Psoas muscle (tissue), 8 donors: ENCODE data around the gene FGF14. TPM values are rescaled to one million over a fixed set of nuclear protein-coding genes. Genes with fewer than 3 reads are reported as not detected.
A peak's percentile ranks its signal among the peaks of the same experiment; 100 is the strongest.

ENCODE experiments used
- ATAC-seq, 4 donors: fragments of 200-7000 bp; cut with Tn5 transposase; one replicate each; pipeline ENCODE4 v1.9.1; 2020; ENCODE audit warnings: moderate library complexity in 3 of 4, mild to moderate bottlenecking in 2 of 4
- DNase-seq, 2 donors: peaks; one replicate each; pipeline ENCODE4 v3.0.0-alpha.2; 2020
- H3K27ac ChIP-seq: fragments of 200-600 bp; one replicate; pipeline ENCODE4 v1.8.0; 2022
- H3K27me3 ChIP-seq, 3 donors: fragments of 200-600 bp in 1 of 3; one replicate each; pipeline versions ENCODE4 v1.6.1 to v1.8.0; 2013 to 2022; ENCODE audit warnings: low read length in 2 of 3, mild to moderate bottlenecking in 2 of 3, moderate library complexity in 1 of 3; ENCODE audit not compliant: insufficient read depth in 3 of 3
- H3K36me3 ChIP-seq, 2 donors: fragments of 200-600 bp in 1 of 2; one replicate each; pipeline versions ENCODE4 v1.6.1 to v1.8.0; 2013 to 2022; ENCODE audit warnings: low read depth in 1 of 2, mild to moderate bottlenecking in 1 of 2, moderate library complexity in 1 of 2; ENCODE audit not compliant: insufficient read depth in 1 of 2
- H3K4me1 ChIP-seq: fragments of 200-600 bp; one replicate; pipeline ENCODE4 v1.8.0; 2022
- H3K4me3 ChIP-seq: fragments of 200-600 bp; one replicate; pipeline ENCODE4 v1.8.0; 2022; ENCODE audit warnings: mild to moderate bottlenecking
- H3K9me3 ChIP-seq: fragments of 200-600 bp; one replicate; pipeline ENCODE4 v1.8.0; 2022
- WGBS, 3 donors: extraction: QIAGEN DNeasy Blood & Tissue Kit; methylation state at CpG; one replicate each; pipeline versions ENCODE4 v1.1.6 to v1.1.7; 2013; 5-methylcytosine and 5-hydroxymethylcytosine counted together
- intact Hi-C, 2 donors: fragments of 100-400 bp; cut with DNase I; formaldehyde crosslinking; loops; one replicate each; pipeline versions ENCODE4 v1.11.0 to v1.14.2; 2022
- polyA plus RNA-seq, 3 donors: library from polyadenylated mRNA; stranded (reverse); fragments of 200-250 nt; gene quantifications; one replicate each; pipeline ENCODE4 v1.2.3, GENCODE V29; 2013
- total RNA-seq, 4 donors: library from RNA; stranded (reverse); fragmentation: NEBNext Ultra II Directional in 2 of 4; extraction: Animal tissue kit (Norgen Biotek cat#: 25700) in 2 of 4; gene quantifications; one replicate each; pipeline versions ENCODE4 v1.2.1 to v1.2.4, GENCODE V29; 2021 to 2023
- TF ChIP-seq, protein P1 (sequence below): fragments of 200-600 bp; IDR thresholded peaks from one replicate; pipeline ENCODE4 v1.8.0; 2022; ENCODE audit warnings: antibody characterized with exemption
- donor health status: healthy with polysubstance abuse.
- donor health status: DM: no; HTN: no; CAD: no; lungs with moderate emphysema.
- donor health status: Bipolar disorder and iron deficiency.
- donor health status: healthy.
- donor health status: DM: yes; HTN: yes; CAD: no.
- donor health status: DM: no; HTN: no; CAD: no.
- donor health status: DM: no; HTN: no; CAD: no.
- donor health status: DM: yes; HTN: yes; CAD: no.

FGF14 gene
- total and polyA plus RNA-seq, 7 donors = 0.01 to 0.05 (median 0.02) TPM; not detected in 4

DNA sequence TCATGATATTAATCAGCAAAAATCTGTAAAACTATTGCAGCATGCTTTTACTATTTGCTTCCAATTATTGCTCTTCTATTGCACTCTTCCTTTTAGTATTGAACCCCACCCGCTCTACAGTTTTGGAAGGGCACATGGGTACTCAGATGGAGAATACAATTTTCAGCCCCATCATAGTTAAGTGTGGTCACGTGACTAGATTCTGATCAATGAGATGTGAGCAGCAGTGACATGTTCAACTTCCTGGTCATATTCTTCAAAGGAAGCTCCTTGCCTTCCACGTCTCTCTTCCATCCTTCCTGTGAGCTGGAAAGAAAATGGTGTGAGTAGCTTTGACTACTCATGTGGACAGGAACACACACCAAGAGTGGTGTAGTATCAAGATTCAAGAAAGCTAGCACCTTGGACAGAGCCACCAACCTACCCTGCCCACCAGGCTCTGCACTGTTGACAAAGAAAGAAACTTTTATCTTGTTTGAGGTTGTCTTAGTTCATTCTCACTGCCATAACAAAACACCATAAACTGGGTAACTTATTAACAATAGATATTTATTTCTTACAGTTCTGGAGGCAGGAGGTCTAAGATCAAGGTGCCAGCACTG is 3.8 kb upstream of the FGF14 start:
- Histone ChIP-seq H3K4me1 (peaks cover 7% of the 10 kb centered on the region), H3K27ac (no peak overlapping the region), H3K27me3 (peaks cover 2 to 36% (median 6%) of the 10 kb centered on the region in 3 donors), H3K9me3 (no peaks in the 10 kb centered on the region), H3K36me3 (no peaks in the 10 kb centered on the region), H3K4me3 (no peak overlapping the region)
- intact Hi-C loops = no loop called here
- ATAC-seq (no peak), DNase-seq (no peak)
- 65 to 66% (median 66%) methylated on average over 3 of the region's 3 CpGs for WGBS, 3 donors
- TF ChIP-seq, protein P1, sequence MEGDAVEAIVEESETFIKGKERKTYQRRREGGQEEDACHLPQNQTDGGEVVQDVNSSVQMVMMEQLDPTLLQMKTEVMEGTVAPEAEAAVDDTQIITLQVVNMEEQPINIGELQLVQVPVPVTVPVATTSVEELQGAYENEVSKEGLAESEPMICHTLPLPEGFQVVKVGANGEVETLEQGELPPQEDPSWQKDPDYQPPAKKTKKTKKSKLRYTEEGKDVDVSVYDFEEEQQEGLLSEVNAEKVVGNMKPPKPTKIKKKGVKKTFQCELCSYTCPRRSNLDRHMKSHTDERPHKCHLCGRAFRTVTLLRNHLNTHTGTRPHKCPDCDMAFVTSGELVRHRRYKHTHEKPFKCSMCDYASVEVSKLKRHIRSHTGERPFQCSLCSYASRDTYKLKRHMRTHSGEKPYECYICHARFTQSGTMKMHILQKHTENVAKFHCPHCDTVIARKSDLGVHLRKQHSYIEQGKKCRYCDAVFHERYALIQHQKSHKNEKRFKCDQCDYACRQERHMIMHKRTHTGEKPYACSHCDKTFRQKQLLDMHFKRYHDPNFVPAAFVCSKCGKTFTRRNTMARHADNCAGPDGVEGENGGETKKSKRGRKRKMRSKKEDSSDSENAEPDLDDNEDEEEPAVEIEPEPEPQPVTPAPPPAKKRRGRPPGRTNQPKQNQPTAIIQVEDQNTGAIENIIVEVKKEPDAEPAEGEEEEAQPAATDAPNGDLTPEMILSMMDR = no peak

DNA sequence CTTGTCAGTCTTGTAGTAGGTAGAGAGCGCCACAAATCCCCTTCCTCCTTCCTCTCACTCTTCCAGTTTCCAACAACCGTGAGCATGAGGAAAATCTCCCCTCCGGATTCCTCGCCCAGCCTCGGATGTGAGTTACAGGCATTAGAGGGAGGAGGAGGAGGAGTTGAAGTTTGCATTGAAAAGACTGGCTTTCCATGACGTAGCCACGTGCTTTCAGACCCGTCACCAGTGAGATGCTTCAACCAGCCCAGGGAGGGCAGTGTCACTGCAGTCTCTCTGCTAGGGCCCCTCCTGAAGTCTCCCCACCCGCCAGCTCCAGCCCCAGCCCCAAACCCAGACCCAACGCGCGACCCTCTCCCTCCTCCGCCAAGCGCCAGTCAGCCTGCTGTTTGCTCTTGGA is 442 bp upstream of the FGF14 start:
- 0 to 5% (median 5%) methylated on average over 14 of the region's 14 CpGs for WGBS, 3 donors
- Histone ChIP-seq H3K27me3 (peaks cover 2 to 47% (median 9%) of the 10 kb centered on the region in 3 donors), H3K36me3 (no peaks in the 10 kb centered on the region), H3K4me3 (peak overlapping the region; percentile 61), H3K9me3 (no peaks in the 10 kb centered on the region), H3K27ac (no peak overlapping the region), H3K4me1 (peaks cover 7% of the 10 kb centered on the region)
- DNase-seq (peak; percentile 25 to 44), ATAC-seq (peak in 2 of 4 donors; percentile 39 to 40)
- intact Hi-C loops = no loop called here
- TF ChIP-seq, protein P1 = no peak

DNA sequence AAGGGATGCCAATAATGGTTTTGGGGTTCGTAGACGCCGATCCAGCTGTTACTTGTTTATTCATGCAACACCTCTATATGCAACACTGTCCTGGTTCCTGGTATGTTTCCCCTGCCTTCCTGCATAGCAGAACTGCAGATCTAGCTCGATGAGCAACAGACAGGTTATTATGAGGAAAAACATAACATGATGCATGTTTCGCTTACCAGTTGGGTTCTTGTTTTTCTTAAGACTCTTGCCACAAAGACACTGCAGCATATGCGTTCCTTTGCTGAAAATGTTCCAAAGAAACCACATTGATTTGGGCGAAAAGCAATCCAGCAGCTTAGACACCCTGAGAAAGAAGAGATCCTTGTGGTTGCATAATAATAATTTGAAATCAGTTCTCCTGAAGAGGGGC is 583 bp downstream of the FGF14 start:
- no peak for DNase-seq
- WGBS, 3 donors = 6 to 17% (median 8%) methylated on average over 7 of the region's 7 CpGs
- H3K4me3 ChIP-seq = peak overlapping the region; percentile 61
- intact Hi-C loops = no loop called here
- TF ChIP-seq, protein P1 = no peak
- H3K9me3 ChIP-seq = no peaks in the 10 kb centered on the region
- peak in 1 of 4 donors; percentile 32 for ATAC-seq
- no peak overlapping the region for H3K27ac ChIP-seq
- no peaks in the 10 kb centered on the region for H3K36me3 ChIP-seq
- H3K27me3 ChIP-seq = peaks cover 2 to 42% (median 11%) of the 10 kb centered on the region in 3 donors
- peaks cover 7% of the 10 kb centered on the region for H3K4me1 ChIP-seq

DNA sequence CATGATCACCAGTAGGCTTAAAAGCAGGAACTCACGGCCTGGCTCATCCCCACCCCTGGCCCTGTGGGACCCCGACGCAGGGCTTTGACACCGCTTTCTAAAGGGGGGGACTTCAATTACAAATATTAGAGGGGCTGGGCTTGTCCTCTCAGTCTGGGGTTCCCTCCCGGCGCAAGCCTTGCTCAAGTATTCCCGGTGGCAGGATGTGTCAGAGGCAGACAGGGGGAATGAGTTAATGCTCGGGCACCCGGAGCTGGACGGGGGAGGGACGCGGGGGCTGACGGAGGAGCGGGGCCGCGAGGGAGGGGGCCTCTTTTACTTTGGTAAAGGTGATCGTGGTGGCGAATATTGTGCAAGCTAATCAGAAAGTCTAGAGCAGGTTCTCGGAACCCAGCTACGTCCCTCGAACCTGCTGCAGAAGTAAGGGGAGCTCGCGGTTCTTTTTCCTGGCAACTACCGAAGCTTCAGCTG is 1.1 kb downstream of the FGF14 start:
- WGBS, 3 donors = 1% methylated on average over 24 of the region's 24 CpGs

More for the DNA sequence above, 1.1 kb downstream of the FGF14 start:
- Histone ChIP-seq H3K27me3 (peaks cover 2 to 42% (median 8%) of the 10 kb centered on the region in 3 donors), H3K27ac (no peak overlapping the region), H3K4me3 (peak overlapping the region; percentile 61), H3K9me3 (no peaks in the 10 kb centered on the region), H3K4me1 (peaks cover 7% of the 10 kb centered on the region), H3K36me3 (no peaks in the 10 kb centered on the region)
- TF ChIP-seq, protein P1 = no peak
- DNase-seq (peak; percentile 29 to 56), ATAC-seq (peak in 3 of 4 donors; percentile 40 to 75 (median 74))
- intact Hi-C loops = no loop called here
